Measurements from ENCODE around the gene ASGR2. TPM values are rescaled to one million over a fixed set of nuclear protein-coding genes. Genes with fewer than 3 reads are reported as not detected.
A peak's percentile ranks its signal among the peaks of the same experiment; 100 is the strongest.

Gene ASGR2
- total and polyA plus RNA-seq, 2 of the 13 experiments (the other 11 are each of a cell fraction or from before 2014, with no cell fraction given) = 320 to 754 TPM

GRCh38 chr17:7107012-7107754 is 7.4 kb downstream of the ASGR2 start:
- intact Hi-C loops (cut with micrococcal nuclease; ENCODE audit: unreplicated experiment) (no loop called here), in situ Hi-C loops (cut with HindIII; ENCODE audit: extremely low pct_ligation_motif_present, low pct_unique_long_range_greater_than_20kb) (no loop called here)
- H3K4me1 ChIP-seq (ENCODE audit: insufficient read depth, low read length) = peaks cover 35% of the 10 kb centered on the region
- 99% methylated on average over 17 of the region's 20 CpGs for WGBS (ENCODE audit: low lambda C conversion rate)
- peak; percentile 47 for FAIRE-seq
- no peak overlapping the region for H2AFZ ChIP-seq (ENCODE audit: low read length)
- POLR2A ChIA-PET = interaction anchor here (2.3 kb wide), 1 partner anchor 8 kb away, joined by 12 read pairs; the partner anchor contains the start of gene ASGR2
- H3K9ac ChIP-seq (ENCODE audit: insufficient read depth, low read depth, low read length) = no peak overlapping the region
- H3K27ac ChIP-seq (ENCODE audit: extremely low read length, insufficient read depth, low read length) = no peak overlapping the region
- BruUV-seq (replicated peaks) = no TSS peak
- peaks cover 23 to 59% of the 10 kb centered on the region in 2 experiments for H3K36me3 ChIP-seq (replicated peaks in 1 of 2; ENCODE audit: control insufficient read depth in 1 of 2, insufficient read depth in 2 of 2, low read length in 2 of 2)
- no peak; the same call in 2 of the 3 replicates for ATAC-seq
- H3K4me2 ChIP-seq (ENCODE audit: low read depth, low read length) = no peak overlapping the region
- no peak overlapping the region for H3K4me3 ChIP-seq (replicated peaks in 1 of 3; ENCODE audit: insufficient read depth in 1 of 3, low read depth in 2 of 3, low read length in 3 of 3)
- CTCF ChIA-PET (ENCODE audit: low intra/inter-chr PET ratio, low total read pairs) = no interaction called here
- peaks cover 33% of the 10 kb centered on the region for H3K79me2 ChIP-seq (ENCODE audit: insufficient read depth, low read length)
- peaks cover 14% of the 10 kb centered on the region for H4K20me1 ChIP-seq (ENCODE audit: insufficient read depth, low read length)
- DNase-seq (ENCODE audit: low spot score) = no peak
- no peaks in the 10 kb centered on the region for H3K9me3 ChIP-seq (ENCODE audit: low read length)
- no peaks in the 10 kb centered on the region for H3K27me3 ChIP-seq (ENCODE audit: control insufficient read depth in 1 of 2, insufficient read depth in 2 of 2, low read length in 2 of 2)
- TF ChIP-seq RBM39 (IDR thresholded peaks at IDR 0.05; ENCODE audit: low read depth, low read length, poor library complexity, severe bottlenecking) (no peak), EP300 (IDR thresholded peaks at IDR 0.05; ENCODE audit: low read depth in 2 of 2, low read length in 2 of 2) (no peak), EP300 (CRISPR knock-in tag; IDR thresholded peaks at IDR 0.05; ENCODE audit: borderline replicate concordance) (no peak), ZNF207 (IDR thresholded peaks at IDR 0.05; ENCODE audit: borderline replicate concordance) (peak; percentile 63; the same call in 1 of the 2 replicates), NBN (conservative IDR thresholded peaks at IDR 0.05) (0 out of 2 replicates have a peak, but pooled peaks have one; percentile 37), SMAD1 (CRISPR knock-in tag; IDR thresholded peaks at IDR 0.05; ENCODE audit: borderline replicate concordance, low read depth) (no peak), RORA (CRISPR knock-in tag; IDR thresholded peaks at IDR 0.05) (no peak), ZNF280D (CRISPR knock-in tag; IDR thresholded peaks at IDR 0.05) (no peak), XBP1 (CRISPR knock-in tag; IDR thresholded peaks at IDR 0.05) (no peak), ZNF256 (CRISPR knock-in tag; conservative IDR thresholded peaks at IDR 0.05) (no peak), ZC3H13 (CRISPR knock-in tag; IDR thresholded peaks at IDR 0.05) (no peak), ZNF746 (CRISPR knock-in tag; IDR thresholded peaks at IDR 0.05) (no peak), ZBTB39 (CRISPR knock-in tag; IDR thresholded peaks at IDR 0.05) (no peak), ZFX (CRISPR knock-in tag; IDR thresholded peaks at IDR 0.05; ENCODE audit: low read depth) (no peak), TARDBP (CRISPR knock-in tag; IDR thresholded peaks at IDR 0.05) (peak; percentile 57; the same call in 1 of the 2 replicates), NONO (IDR thresholded peaks at IDR 0.05) (peak; percentile 81; the same call in 1 of the 2 replicates), NONO (CRISPR knock-in tag; conservative IDR thresholded peaks at IDR 0.05) (no peak)
